Activated CD8-positive, alpha-beta T cell treated with anti-CD3 and anti-CD28 coated beads for 36 hours (primary cell): ENCODE data around the gene FAM118B. TPM values are rescaled to one million over a fixed set of nuclear protein-coding genes. Genes with fewer than 3 reads are reported as not detected.

ENCODE experiments used
- ATAC-seq: fragments of 200-7000 bp; cut with Tn5 transposase; one replicate; pipeline ENCODE4 v1.10.0; 2021; ENCODE audit warnings: mild to moderate bottlenecking, moderate library complexity
- CTCF ChIA-PET: fragments of 350-600 bp; sonication (Branson Sonifier 250); formaldehyde crosslinking; loops from one replicate; lab custom pipeline; 2021; ENCODE audit warnings: antibody characterized with exemption; lab: Charles Lee
- POLR2A ChIA-PET: fragments of 350-600 bp; sonication (Branson Sonifier 250); formaldehyde crosslinking; loops from one replicate; lab custom pipeline; 2021; ENCODE audit warnings: antibody characterized with exemption; lab: Charles Lee
- DNase-seq: peaks from one replicate; pipeline ENCODE4 v3.0.0-alpha.2; 2020
- H3K27ac Mint-ChIP-seq: one replicate; pipeline ENCODE4 v1.8.0; 2021; ENCODE audit warnings: mild to moderate bottlenecking, mixed read lengths
- H3K27me3 Mint-ChIP-seq: one replicate; pipeline ENCODE4 v1.8.0; 2021; ENCODE audit warnings: mixed read lengths
- H3K36me3 Mint-ChIP-seq: one replicate; pipeline ENCODE4 v1.8.0; 2021; ENCODE audit warnings: low read depth, mixed read lengths
- H3K4me1 Mint-ChIP-seq: one replicate; pipeline ENCODE4 v1.8.0; 2021; ENCODE audit warnings: low read depth, mixed read lengths
- H3K4me3 Mint-ChIP-seq: one replicate; pipeline ENCODE4 v1.8.0; 2021; ENCODE audit warnings: mild to moderate bottlenecking, moderate library complexity, mixed read lengths
- H3K9me3 Mint-ChIP-seq: one replicate; pipeline ENCODE4 v1.8.0; 2021; ENCODE audit warnings: mixed read lengths
- intact Hi-C: fragments of 100-400 bp; cut with micrococcal nuclease; formaldehyde crosslinking; loops from one replicate; pipeline ENCODE4 v1.10.0; 2022
- total RNA-seq, 2 experiments: library from RNA; stranded (reverse); gene quantifications; one replicate each; pipeline ENCODE4 v1.2.3, GENCODE V29; 2021
- TF ChIP-seq, protein P1 (sequence below): fragments of 200-600 bp; IDR thresholded peaks from one replicate; pipeline ENCODE4 v1.8.0; 2022; ENCODE audit warnings: antibody characterized with exemption, mild to moderate bottlenecking

The FAM118B gene
- total RNA-seq, 2 experiments from 2014 or later: 8.9 to 9.5 TPM

- Mint-ChIP-seq H3K9me3 (no peaks in the 10 kb centered on the region), H3K4me1 (peaks cover 44% of the 10 kb centered on the region), H3K27ac (peak overlapping the region; percentile 58), H3K36me3 (peaks cover 12% of the 10 kb centered on the region), H3K27me3 (no peaks in the 10 kb centered on the region), H3K4me3 (no peak overlapping the region)
- ChIA-PET POLR2A (interaction anchor here (1.6 to 3.2 kb wide), 3 partner anchors 8 to 18 kb away, joined by 6 to 25 read pairs (median 18); partner anchors contain the start of genes FOXRED1 and SRPRA), CTCF (no interaction called here)
- TF ChIP-seq, protein P1, sequence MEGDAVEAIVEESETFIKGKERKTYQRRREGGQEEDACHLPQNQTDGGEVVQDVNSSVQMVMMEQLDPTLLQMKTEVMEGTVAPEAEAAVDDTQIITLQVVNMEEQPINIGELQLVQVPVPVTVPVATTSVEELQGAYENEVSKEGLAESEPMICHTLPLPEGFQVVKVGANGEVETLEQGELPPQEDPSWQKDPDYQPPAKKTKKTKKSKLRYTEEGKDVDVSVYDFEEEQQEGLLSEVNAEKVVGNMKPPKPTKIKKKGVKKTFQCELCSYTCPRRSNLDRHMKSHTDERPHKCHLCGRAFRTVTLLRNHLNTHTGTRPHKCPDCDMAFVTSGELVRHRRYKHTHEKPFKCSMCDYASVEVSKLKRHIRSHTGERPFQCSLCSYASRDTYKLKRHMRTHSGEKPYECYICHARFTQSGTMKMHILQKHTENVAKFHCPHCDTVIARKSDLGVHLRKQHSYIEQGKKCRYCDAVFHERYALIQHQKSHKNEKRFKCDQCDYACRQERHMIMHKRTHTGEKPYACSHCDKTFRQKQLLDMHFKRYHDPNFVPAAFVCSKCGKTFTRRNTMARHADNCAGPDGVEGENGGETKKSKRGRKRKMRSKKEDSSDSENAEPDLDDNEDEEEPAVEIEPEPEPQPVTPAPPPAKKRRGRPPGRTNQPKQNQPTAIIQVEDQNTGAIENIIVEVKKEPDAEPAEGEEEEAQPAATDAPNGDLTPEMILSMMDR: no peak
- intact Hi-C loops: no loop called here
- ATAC-seq (no peak), DNase-seq (no peak)
Measured at GRCh38 chr11:126280595-126280994, 69.0 kb downstream of the FAM118B start.

DNA sequence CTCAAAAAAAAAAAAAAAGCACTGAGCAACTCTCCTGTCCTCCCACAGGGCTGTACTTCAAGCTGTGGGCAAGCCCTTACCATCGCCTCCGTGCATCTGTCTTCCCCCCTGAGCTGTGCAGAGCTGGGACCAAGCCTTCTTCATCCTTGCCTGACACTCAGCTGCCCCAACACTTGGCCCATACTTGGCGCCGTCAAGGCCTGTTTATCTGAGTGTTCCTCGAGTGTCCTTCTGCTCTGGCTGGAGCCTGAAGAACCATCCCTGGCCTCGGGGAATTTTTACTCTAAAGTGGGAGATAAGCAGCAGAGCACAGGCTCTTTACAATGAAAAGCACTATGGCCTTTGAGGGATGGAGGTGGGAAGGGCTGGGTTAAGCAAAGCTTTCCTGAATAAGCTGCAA lies 69.7 kb downstream of the FAM118B start:
- intact Hi-C loops: no loop called here
- no peaks in the 10 kb centered on the region for H3K27me3 Mint-ChIP-seq
- peaks cover 42% of the 10 kb centered on the region for H3K4me1 Mint-ChIP-seq
- H3K4me3 Mint-ChIP-seq: peak overlapping the region; percentile 99
- POLR2A ChIA-PET: interaction anchor here (0.7 to 3.2 kb wide), 8 partner anchors 9 to 70 kb away, joined by 3 to 25 read pairs (median 4); partner anchors contain the start of genes FAM118B, FOXRED1, RPUSD4 and SRPRA
- H3K36me3 Mint-ChIP-seq: peaks cover 8% of the 10 kb centered on the region
- H3K27ac Mint-ChIP-seq: no peak overlapping the region
- CTCF ChIA-PET: no interaction called here
- TF ChIP-seq, protein P1: no peak
- DNase-seq (no peak), ATAC-seq (no peak)
- no peaks in the 10 kb centered on the region for H3K9me3 Mint-ChIP-seq

DNA sequence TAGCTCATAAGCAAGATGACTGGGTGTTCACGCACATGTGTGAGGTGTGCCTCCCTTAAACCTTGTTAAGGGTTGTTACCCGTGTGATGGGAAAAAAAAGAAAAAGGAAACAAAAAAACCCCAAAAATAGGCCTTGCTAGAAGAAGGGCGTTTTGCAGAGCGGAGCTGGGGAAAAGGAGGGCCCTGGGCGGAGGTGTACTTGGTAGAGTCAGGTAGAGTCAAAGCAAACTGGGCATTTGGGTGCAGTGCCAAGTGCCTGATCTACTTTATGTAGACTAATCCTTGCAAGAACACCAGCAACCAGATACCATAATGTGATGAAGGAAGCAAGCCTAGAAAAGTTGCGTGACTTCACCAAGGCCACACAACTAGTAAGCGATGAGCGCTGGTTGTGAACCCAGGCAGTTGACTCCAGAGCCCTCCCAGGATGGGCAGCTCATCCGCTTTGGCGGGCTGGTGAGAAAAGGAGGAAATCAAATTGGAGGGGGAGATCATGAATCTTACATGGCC lies 70.1 kb downstream of the FAM118B start:
- POLR2A ChIA-PET: interaction anchor here (0.7 to 3.2 kb wide), 9 partner anchors 9 to 71 kb away, joined by 3 to 25 read pairs (median 4); partner anchors contain the start of genes FAM118B, FOXRED1, RPUSD4 and SRPRA
- Mint-ChIP-seq H3K9me3 (no peaks in the 10 kb centered on the region), H3K4me1 (peaks cover 43% of the 10 kb centered on the region), H3K36me3 (peaks cover 8% of the 10 kb centered on the region), H3K27ac (peak overlapping the region; percentile 83), H3K27me3 (no peaks in the 10 kb centered on the region), H3K4me3 (peak overlapping the region; percentile 99)
- no peak for ATAC-seq
- intact Hi-C loops: no loop called here
- no peak for DNase-seq
- CTCF ChIA-PET: no interaction called here
- TF ChIP-seq, protein P1: no peak

DNA sequence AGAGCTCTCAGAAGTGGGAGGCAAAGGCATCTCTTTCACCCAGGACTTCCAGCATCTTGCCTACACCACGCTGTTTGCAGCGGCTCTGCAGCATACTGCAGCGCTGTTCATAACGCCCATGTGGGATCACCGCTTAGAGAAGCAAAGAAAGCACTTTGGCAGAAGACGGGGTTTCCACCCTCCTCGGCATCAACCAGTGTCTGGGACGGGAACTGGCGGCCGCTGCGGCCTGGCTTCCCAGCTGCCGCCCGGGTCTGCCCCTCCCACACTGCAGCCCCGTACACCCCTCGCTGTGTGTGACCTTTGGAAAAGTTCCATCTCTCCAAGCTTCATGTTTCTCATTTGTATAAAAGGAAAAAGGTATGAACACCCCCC lies 70.8 kb downstream of the FAM118B start:
- H3K27me3 Mint-ChIP-seq: no peaks in the 10 kb centered on the region
- H3K4me3 Mint-ChIP-seq: peak overlapping the region; percentile 99
- peak overlapping the region; percentile 83 for H3K27ac Mint-ChIP-seq
- CTCF ChIA-PET: no interaction called here
- peaks cover 6% of the 10 kb centered on the region for H3K36me3 Mint-ChIP-seq
- H3K9me3 Mint-ChIP-seq: no peaks in the 10 kb centered on the region
- ATAC-seq: peak; percentile 32
- TF ChIP-seq, protein P1: no peak
- peak; percentile 55 for DNase-seq
- POLR2A ChIA-PET: interaction anchor here (1.0 to 3.2 kb wide), 7 partner anchors 10 to 36 kb away, joined by 3 to 25 read pairs (median 4); partner anchors contain the start of genes FOXRED1 and SRPRA
- intact Hi-C loops: no loop called here
- H3K4me1 Mint-ChIP-seq: peaks cover 46% of the 10 kb centered on the region
